Measurements from ENCODE around the gene CDKN2AIP.
"Not testable (repeated sequence)": the region's sequence is repeated elsewhere in the genome, so short reads cannot be mapped to it uniquely, and the experiment has no call there.

The CDKN2AIP gene

DNA sequence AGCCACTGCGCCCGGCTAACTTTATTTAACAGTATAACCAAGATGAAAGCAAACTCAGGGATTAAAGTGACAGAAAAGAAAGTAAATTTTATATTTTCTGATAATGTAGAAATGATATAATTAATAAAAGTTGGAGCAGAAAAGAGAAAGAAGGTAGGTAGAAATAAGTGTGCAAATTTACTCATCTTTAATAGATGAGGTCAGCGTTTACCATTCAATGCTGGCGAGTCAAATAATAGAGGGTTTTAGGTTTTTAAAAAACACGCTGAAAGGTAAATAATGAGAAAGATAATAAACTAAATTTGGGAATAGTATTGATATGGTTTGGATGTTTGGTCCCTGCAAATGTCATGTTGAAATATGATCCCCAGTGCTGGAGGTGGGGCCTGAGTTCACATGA, 13.6 kb downstream of the CDKN2AIP start:
- no peak overlapping the region for H3K4me3 ChIP-seq (ENCODE audit: low read depth, low read length)
- DNase-seq (ENCODE audit: low read depth): no peak
- TF ChIP-seq, protein P1, sequence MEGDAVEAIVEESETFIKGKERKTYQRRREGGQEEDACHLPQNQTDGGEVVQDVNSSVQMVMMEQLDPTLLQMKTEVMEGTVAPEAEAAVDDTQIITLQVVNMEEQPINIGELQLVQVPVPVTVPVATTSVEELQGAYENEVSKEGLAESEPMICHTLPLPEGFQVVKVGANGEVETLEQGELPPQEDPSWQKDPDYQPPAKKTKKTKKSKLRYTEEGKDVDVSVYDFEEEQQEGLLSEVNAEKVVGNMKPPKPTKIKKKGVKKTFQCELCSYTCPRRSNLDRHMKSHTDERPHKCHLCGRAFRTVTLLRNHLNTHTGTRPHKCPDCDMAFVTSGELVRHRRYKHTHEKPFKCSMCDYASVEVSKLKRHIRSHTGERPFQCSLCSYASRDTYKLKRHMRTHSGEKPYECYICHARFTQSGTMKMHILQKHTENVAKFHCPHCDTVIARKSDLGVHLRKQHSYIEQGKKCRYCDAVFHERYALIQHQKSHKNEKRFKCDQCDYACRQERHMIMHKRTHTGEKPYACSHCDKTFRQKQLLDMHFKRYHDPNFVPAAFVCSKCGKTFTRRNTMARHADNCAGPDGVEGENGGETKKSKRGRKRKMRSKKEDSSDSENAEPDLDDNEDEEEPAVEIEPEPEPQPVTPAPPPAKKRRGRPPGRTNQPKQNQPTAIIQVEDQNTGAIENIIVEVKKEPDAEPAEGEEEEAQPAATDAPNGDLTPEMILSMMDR (IDR thresholded peaks at IDR 0.05; ENCODE audit: low read depth, low read length, missing control alignments): no peak

- not testable (repeated sequence) for DNase-seq (ENCODE audit: low read depth); H3K4me3 ChIP-seq (ENCODE audit: low read depth, low read length)
These were observed 19.6 kb downstream of the CDKN2AIP start for GRCh38 chr4:183463903-183464619.

DNA sequence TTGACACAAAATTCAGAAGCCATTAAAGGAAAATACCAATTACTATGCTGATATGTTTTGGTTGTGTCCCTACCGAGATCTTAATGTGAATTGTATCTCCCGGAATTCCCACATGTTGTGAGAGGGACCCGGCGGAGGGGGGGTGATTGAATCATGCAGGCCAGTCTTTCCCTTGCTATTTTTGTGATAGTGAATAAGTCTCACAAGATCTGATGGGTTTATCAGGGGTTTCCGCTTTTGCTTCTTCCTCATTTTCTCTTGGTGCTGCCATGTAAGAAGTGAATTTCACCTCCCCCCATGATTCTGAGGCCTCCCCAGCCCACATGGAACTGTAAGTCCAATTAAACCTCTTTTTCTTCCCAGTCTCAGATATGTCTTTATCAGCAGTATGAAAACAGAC, 21.4 kb downstream of the CDKN2AIP start:
- DNase-seq (ENCODE audit: low read depth); H3K4me3 ChIP-seq (ENCODE audit: low read depth, low read length): not testable (repeated sequence)

DNA sequence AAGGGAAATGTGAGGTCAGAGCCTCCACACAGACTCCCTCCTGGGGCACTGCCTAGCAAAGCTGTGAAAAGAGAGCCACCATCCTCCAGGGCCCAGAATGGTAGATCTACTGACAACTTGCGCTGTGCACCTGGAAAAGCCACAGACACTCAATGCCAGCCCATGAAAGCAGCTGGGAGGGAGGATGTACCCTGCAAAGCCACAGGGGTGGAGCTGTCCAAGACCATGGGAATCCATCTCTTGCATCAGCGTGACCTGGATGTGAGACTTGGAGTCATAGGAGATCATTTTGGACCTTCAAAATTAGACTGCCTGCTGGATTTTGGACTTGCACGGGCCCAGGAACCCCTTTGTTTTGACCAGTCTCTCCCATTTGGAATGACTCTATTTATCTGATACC, 22.8 kb downstream of the CDKN2AIP start:
- TF ChIP-seq, protein P1 (IDR thresholded peaks at IDR 0.05; ENCODE audit: low read depth, low read length, missing control alignments): no peak
- DNase-seq (ENCODE audit: low read depth): no peak
- no peak overlapping the region for H3K4me3 ChIP-seq (ENCODE audit: low read depth, low read length)

DNA sequence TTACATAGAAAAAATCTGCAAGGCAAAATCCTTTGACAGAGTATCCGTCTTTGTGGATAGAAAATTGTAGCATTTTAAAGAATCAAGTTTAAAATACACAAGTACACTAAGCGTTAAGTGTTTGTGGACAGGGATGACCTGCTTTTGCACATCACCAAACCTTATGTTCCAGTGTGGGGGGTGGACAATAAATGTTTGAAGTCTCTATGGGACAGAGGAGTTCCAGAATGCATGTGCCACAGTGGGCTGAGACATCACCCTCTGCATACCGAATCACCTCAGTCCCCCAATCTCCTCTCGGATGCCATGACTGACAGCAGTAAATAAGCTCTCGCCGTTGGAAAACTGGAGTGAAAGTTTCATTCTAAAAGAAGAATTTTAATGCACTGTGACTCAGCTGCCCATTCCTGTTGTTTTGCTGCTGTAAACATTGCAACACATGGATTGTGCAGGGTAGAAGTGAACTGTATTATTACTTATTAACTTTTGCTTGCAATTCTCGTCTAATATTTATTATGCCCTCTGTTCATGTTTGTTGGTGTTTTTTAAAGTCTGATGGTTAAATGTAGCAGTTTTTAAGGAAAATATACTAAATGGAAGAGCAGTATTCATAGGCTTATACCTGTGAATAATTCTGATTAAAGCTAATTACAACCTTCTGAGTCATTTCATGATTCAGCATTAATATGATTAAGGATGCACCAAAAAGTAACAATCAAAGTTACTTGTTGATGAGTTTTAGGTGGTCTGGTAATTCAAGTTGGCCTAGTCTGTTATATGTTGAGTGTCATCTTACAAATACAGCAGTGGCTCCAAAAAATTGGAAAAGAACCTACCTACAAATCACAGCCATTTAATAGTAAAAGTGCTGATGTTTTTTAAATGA, 24.0 kb downstream of the CDKN2AIP start:
- no peak overlapping the region for H3K4me3 ChIP-seq (ENCODE audit: low read depth, low read length)
- TF ChIP-seq, protein P1 (IDR thresholded peaks at IDR 0.05; ENCODE audit: low read depth, low read length, missing control alignments): no peak
- DNase-seq (ENCODE audit: low read depth): no peak

DNA sequence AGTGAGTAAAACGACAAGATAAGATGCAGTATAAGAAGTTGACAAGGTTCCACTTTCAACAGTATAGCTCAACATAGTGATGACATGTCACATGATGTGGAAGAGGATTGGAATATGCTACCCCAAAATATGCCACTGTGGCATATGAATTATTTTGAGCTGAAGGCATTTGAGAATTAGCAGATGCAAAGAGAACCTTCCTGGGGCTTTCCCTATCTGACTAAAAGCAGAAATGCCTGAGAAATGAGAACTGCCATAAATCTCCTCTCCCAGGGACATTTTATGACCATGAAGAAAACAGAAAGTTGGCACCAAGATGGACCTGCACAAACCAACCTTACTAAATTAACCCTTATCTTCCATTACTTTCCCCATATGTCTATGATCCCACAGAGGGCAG, 24.8 kb downstream of the CDKN2AIP start:
- DNase-seq (ENCODE audit: low read depth): no peak
- TF ChIP-seq, protein P1 (IDR thresholded peaks at IDR 0.05; ENCODE audit: low read depth, low read length, missing control alignments): no peak

DNA sequence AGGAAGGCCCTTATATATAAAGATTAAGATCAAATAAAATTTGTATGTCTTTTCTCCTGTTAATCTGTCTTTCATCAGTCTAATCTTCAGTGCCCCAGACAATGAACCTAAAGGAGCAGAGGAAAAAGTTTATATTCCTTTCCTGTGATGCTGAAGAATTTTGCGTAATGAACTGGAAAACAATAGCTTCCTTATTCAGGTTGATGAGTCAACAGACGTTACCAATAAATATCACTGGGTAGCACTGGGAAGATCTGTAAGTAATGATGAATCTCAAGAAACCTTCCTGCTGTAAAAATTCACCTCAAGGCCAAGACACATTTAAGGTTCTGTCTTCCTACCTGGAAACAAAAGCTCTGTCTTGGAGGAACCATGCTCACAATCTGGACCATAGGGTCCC, 25.5 kb downstream of the CDKN2AIP start:
- H3K4me3 ChIP-seq (ENCODE audit: low read depth, low read length): no peak overlapping the region
- no peak for DNase-seq (ENCODE audit: low read depth)
- TF ChIP-seq, protein P1 (IDR thresholded peaks at IDR 0.05; ENCODE audit: low read depth, low read length, missing control alignments): no peak

More for the DNA sequence above, 24.8 kb downstream of the CDKN2AIP start:
- no peak overlapping the region for H3K4me3 ChIP-seq (ENCODE audit: low read depth, low read length)

DNA sequence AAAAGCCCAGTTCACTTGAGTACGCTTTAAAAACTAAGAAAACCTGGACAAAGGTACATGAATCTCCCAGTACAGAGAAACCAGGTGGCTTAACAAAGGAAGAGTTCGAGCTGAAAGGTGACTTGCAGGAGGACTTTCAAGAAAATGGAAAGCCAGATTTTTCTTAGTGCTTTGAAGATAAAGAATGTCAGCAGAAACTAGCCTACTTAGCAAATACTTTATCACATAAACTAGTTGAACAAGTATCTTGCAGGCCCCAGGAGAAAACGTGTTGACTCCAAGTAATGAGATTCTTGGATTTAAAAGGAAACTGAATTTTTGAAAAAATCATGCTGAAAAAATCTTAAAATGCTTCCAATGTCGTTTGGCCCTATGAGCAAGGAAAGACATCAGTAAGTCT, 26.4 kb downstream of the CDKN2AIP start:
- H3K4me3 ChIP-seq (ENCODE audit: low read depth, low read length): no peak overlapping the region
- DNase-seq (ENCODE audit: low read depth): no peak
- TF ChIP-seq, protein P1 (IDR thresholded peaks at IDR 0.05; ENCODE audit: low read depth, low read length, missing control alignments): no peak
